Hair follicle dermal papilla cell (primary cell): Measurements from ENCODE around the gene SZRD1. TPM values are rescaled to one million over a fixed set of nuclear protein-coding genes. Genes with fewer than 3 reads are reported as not detected.

Source experiments
- total RNA-seq: library from RNA; depleted of rRNA; stranded (reverse); fragments of >200 nt; gene quantifications from 2 replicates; pipeline ENCODE4 v1.2.3, GENCODE V29; 2012

The SZRD1 gene, protein sequence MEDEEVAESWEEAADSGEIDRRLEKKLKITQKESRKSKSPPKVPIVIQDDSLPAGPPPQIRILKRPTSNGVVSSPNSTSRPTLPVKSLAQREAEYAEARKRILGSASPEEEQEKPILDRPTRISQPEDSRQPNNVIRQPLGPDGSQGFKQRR
- 80.6 and 90.2 TPM in 2 replicates for total RNA-seq

DNA sequence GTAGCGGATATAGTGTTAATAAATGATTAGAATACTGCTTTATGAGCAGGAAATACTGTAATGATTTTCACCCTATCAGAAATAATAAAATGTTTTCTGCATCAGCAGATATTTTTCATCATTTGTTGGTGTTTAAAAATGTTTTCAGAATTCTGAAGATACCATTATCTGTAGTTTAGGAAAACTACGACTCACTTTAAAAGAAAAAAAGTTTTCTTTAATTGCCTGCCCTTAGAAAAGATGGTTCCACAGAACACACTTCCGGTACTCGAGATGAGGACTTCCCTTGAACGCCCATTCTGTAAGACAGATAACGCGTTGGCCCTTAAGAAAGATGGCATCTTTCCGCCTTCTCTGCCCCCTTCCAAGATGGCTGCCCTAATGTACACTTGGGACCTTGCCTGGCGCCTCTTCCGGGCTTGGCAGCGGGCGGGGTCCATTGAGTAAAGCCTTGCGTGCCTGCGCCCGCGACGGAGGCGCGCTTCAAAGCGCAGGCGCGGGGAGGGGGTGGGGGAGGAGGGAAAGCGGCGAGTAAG is at the start of gene SZRD1:
Gene SZRD1, plus strand, starts transcription at position 521 of the 536 bp plus-strand sequence. CDS start 16 bp downstream, outside the sequence.

DNA sequence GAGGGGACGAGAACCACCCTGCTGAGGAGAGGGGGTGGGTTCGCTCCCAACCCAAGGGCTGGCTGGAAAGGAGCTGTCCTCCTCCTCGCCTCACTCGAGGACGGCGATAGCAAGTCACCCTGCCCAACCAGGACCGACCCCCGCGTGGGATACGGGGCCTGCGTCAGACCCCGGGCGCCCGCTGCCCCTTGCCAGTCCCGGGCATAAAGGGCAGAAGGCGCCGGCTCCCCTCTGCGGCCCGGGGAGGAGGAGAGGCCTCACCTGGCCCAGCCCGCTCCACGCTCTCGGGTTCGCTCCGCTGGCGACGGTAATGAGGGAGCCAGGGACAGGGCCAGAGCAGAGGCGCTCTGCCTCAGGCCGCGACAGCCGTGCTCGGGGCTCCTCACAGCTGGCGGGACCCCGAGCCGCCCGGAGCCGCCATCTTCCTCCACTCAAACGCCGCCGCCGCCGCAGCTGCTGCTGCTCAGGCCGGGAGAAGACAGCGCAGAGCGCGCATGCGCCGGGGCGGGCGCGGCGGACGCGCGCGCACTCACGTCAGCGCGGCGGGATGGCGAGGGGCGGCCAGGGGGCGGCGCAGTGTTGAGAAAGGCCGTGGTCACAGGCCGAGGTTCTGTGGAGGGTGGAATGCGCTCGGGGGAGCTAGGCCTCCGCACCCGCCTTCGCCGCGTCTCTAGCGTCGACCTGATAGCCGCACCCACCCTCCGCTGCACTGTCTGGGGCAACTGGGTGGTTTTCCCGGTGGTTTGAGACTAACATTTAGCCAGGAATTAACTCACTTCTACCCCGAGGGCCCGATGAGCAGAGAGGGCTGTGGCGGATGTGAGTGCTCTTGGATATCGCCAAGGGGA is 14.8 kb upstream of the SZRD1 start, which contains the start of gene FBXO42:
Gene FBXO42, minus strand, starts transcription at position 487 of the 848 bp plus-strand sequence. CDS start 37,062 bp downstream, outside the sequence.

DNA sequence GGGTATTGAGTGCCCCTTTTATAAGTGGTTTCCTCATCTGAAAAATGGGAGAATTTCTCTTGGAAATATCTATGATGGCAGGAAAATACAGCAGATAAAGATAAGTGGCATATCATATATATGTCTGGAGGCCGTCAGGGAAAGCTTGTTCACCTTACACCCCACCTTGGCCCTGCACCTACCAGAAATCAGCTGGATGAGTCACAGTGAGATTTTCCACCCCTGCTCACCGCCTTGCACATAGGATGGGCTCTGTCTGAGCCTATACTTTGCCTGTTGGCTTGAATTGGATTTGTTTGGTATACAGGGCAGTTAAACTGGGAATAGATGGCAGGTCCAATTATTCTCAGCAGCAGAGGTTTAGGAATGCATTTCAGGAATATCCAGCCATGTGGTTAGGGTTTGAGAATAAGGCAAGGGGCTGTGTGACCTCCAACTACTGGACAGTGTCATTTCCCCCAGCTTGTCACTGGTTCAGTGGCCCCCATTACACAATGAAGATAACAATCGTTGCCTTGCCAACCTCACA is 70.0 kb downstream of the SZRD1 start, which contains the start of gene SPATA21:
Gene SPATA21, minus strand, starts transcription at position 479 of the 529 bp plus-strand sequence. CDS start 6,053 bp downstream, outside the sequence.

DNA sequence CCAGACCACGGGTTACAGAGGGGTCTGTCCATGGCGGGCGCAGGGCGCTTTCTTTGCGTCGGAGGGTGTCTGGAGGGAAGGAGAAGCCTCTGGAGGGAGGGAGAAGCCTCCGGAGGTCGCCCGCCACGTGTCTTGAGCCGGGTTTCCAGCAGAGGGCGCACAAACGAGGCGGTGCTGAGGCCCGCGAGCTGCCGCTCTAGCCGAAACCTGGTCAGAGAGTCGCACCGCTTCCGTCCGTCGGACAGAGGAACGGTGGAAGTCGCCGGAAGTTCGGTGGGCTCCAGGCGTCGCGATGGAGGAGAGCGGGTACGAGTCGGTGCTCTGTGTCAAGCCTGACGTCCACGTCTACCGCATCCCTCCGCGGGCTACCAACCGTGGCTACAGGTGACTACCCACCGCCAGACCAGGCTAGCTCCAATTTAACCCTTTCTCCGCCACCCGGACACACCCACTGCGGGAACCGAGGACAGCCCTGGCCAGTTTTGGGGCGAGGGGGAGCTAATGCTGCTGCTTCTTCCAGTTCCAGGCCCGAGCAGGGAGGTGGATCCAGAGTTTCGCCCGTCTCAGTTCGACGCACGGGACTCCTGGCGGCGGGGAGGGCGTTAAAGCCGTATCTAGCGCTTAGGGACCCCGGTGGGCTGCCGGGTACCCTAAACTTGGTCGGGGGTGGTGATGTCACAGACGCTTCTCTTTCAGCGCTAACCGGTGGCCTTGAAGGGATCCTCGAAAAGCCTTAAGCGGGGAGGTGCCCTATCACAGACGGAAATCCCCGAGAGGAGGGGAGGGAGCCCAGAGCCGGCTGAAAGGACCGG is 73.6 kb downstream of the SZRD1 start, which contains the start of gene NECAP2:
Gene NECAP2, plus strand, starts transcription at position 255 of the 812 bp plus-strand sequence. Its CDS starts 38 bp downstream, at position 293.

Other genes starting within 250 kb of the SZRD1 start
- 18.2 and 18.5 TPM in 2 replicates for gene EPHA2, start 211.2 kb upstream of the SZRD1 start, total RNA-seq
- 8.3 and 9.1 TPM in 2 replicates for gene ARHGEF19, start 154.6 kb upstream of the SZRD1 start, total RNA-seq
- 10.7 and 16.2 TPM in 2 replicates for gene CPLANE2, start 130.1 kb upstream of the SZRD1 start, total RNA-seq
- gene FBXO42, start 14.8 kb upstream of the SZRD1 start, total RNA-seq: 18.9 and 23.2 TPM in 2 replicates
- not detected in 2 replicates for gene SPATA21, start 70.2 kb downstream of the SZRD1 start, total RNA-seq
- gene NECAP2, start 73.5 kb downstream of the SZRD1 start, total RNA-seq: 89.7 and 93.3 TPM in 2 replicates
- gene RNU1-1, start 147.0 kb downstream of the SZRD1 start, total RNA-seq: under 0.01 TPM in 2 replicates
- gene NBPF1, start 246.3 kb downstream of the SZRD1 start, total RNA-seq: 62.9 and 88.4 TPM in 2 replicates